Occipital lobe (tissue), 1 donor: ENCODE results near the gene HNRNPM. TPM values are rescaled to one million over a fixed set of nuclear protein-coding genes. Genes with fewer than 3 reads are reported as not detected.

Experiments used
- total RNA-seq: library from RNA; depleted of rRNA; stranded (reverse); fragments of >200 nt; gene quantifications from one replicate; pipeline ENCODE4 v1.2.3, GENCODE V29; 2014

HNRNPM gene
- total RNA-seq, 1 donor from 2014 or later, result 49.9 TPM

Other genes with a start within 250 kb of the HNRNPM start
- 50.7 TPM for gene CERS4, start 235.6 kb upstream of the HNRNPM start, total RNA-seq
- gene CD320, start 136.6 kb upstream of the HNRNPM start, total RNA-seq, result 13.4 TPM
- 10.5 TPM for gene NDUFA7, start 123.6 kb upstream of the HNRNPM start, total RNA-seq
- 161 TPM for gene RPS28, start 123.5 kb upstream of the HNRNPM start, total RNA-seq
- gene KANK3, start 101.7 kb upstream of the HNRNPM start, total RNA-seq, result 5.1 TPM
- gene ANGPTL4, start 80.8 kb upstream of the HNRNPM start, total RNA-seq, result 0.94 TPM
- 76.9 TPM for gene RAB11B, start 54.6 kb upstream of the HNRNPM start, total RNA-seq
- gene MARCHF2, start 31.7 kb upstream of the HNRNPM start, total RNA-seq, result 52.3 TPM
- gene PRAM1, start 57.7 kb downstream of the HNRNPM start, total RNA-seq, result not detected
- gene ZNF414, start 69.2 kb downstream of the HNRNPM start, total RNA-seq, result 1.6 TPM
- gene MYO1F, start 132.5 kb downstream of the HNRNPM start, total RNA-seq, result 1.7 TPM
- 46.0 TPM for gene ADAMTS10, start 165.7 kb downstream of the HNRNPM start, total RNA-seq
- not detected for gene NFILZ, start 185.7 kb downstream of the HNRNPM start, total RNA-seq